ENCODE measurements around the gene DCAF17. TPM values are rescaled to one million over a fixed set of nuclear protein-coding genes. Genes with fewer than 3 reads are reported as not detected.
A peak's percentile ranks its signal among the peaks of the same experiment; 100 is the strongest.

Gene DCAF17
- total and polyA plus RNA-seq, 7 donors = 1.8 to 27.5 (median 19.1) TPM

DNA sequence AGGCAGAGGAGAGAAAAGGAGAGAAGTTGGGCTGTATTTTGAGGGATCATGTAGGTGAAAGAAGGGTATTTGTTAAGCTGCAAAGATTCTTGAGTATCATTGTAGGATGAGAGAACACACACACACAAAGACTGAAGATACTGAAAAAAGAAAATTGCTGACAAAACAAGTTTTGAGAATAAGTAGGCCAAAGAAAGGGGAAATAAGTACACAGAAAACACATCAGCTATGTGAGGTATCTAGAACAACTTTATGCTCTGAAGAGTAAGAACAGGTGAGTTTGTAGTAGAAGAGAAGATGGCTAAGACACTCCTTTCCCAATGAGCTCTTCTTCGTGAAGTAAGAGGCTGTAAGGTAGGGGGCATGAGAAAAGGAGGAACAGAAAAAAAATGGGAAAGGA lies 28.5 kb upstream of the DCAF17 start:
- Histone ChIP-seq H3K4me1 (peaks cover 0 to 14% (median 11%) of the 10 kb centered on the region in 4 donors), H3K9me3 (no peaks in the 10 kb centered on the region), H3K27me3 (no peaks in the 10 kb centered on the region), H3K4me3 (no peak overlapping the region), H3K27ac (no peak overlapping the region), H3K36me3 (no peaks in the 10 kb centered on the region)
- TF ChIP-seq, protein P1, sequence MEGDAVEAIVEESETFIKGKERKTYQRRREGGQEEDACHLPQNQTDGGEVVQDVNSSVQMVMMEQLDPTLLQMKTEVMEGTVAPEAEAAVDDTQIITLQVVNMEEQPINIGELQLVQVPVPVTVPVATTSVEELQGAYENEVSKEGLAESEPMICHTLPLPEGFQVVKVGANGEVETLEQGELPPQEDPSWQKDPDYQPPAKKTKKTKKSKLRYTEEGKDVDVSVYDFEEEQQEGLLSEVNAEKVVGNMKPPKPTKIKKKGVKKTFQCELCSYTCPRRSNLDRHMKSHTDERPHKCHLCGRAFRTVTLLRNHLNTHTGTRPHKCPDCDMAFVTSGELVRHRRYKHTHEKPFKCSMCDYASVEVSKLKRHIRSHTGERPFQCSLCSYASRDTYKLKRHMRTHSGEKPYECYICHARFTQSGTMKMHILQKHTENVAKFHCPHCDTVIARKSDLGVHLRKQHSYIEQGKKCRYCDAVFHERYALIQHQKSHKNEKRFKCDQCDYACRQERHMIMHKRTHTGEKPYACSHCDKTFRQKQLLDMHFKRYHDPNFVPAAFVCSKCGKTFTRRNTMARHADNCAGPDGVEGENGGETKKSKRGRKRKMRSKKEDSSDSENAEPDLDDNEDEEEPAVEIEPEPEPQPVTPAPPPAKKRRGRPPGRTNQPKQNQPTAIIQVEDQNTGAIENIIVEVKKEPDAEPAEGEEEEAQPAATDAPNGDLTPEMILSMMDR (IDR thresholded peaks at IDR 0.05) = no peak
- TF ChIP-seq EP300 (IDR thresholded peaks at IDR 0.05) (no peak), POLR2AphosphoS5 (IDR thresholded peaks at IDR 0.05) (no peak), POLR2A (IDR thresholded peaks at IDR 0.05) (no peak)
- WGBS, 2 donors = 86 to 92% methylated on average over 1 of the region's 1 CpG
- intact Hi-C loops (cut with DNase I) = no loop called here
- no peak for DNase-seq

DNA sequence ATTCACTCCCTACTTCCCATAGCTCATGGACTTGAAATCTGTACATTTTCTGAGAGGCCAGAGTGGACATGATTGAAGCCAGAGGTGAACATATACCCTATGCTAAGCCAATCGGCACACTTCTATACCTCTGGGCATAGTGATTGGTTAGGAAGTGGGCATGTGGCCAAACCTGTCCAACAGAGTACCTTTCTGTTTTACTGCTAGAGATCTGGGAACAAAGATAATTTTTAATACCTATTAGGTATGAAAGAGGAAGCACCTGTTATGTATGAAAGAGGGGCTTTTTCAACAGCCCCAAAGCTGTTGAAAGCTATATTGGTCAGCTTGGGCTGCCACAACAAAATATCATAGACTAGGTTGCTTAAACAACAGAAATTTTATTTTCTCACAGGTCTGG lies 28.0 kb upstream of the DCAF17 start:
- Histone ChIP-seq H3K9me3 (no peaks in the 10 kb centered on the region), H3K4me3 (no peak overlapping the region), H3K4me1 (peaks cover 0 to 19% (median 14%) of the 10 kb centered on the region in 4 donors), H3K27ac (no peak overlapping the region), H3K36me3 (no peaks in the 10 kb centered on the region), H3K27me3 (no peaks in the 10 kb centered on the region)
- 67 to 85% methylated on average over 1 of the region's 1 CpG for WGBS, 2 donors
- no peak for DNase-seq
- intact Hi-C loops (cut with DNase I) = no loop called here
- TF ChIP-seq, protein P1 (IDR thresholded peaks at IDR 0.05) = no peak
- TF ChIP-seq POLR2AphosphoS5 (IDR thresholded peaks at IDR 0.05) (no peak), POLR2A (IDR thresholded peaks at IDR 0.05) (no peak), EP300 (IDR thresholded peaks at IDR 0.05) (no peak)

DNA sequence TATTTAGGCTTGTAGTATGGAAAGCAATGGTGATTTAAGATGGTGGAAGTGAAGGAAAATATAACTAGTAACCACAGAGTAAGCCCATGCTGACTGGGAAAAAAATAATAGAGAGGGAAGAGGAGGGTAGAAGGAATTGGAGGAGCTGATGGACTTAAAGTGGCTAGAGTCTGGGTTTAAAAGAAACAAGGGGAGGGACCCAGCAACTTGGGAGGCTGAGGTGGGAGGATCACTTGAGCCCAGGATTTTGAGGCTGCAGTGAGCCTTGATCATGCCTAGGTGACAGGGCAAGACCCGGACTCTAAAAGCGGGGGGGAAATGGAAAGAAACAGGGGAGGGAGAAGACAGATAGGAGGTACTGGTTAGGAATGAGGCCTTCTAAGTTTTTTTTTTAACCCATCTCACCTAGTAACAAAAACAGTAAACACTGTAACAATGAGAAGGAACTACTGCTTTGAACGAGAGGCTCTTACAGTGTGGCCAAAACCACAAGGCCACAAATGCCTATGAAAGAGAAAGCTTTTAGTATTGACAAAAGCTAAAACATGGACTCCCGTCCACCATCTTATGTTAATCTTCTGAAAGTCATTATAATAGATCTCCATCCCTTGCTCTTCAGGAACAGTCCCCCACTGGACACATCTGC lies 26.9 kb upstream of the DCAF17 start:
- 81 to 89% methylated on average over 4 of the region's 4 CpGs for WGBS, 2 donors
- peaks cover 0 to 30% (median 19%) of the 10 kb centered on the region in 4 donors for H3K4me1 ChIP-seq
- no peak overlapping the region for H3K4me3 ChIP-seq
- DNase-seq = no peak
- no peak overlapping the region for H3K27ac ChIP-seq
- H3K27me3 ChIP-seq = no peaks in the 10 kb centered on the region
- no peaks in the 10 kb centered on the region for H3K9me3 ChIP-seq
- no peaks in the 10 kb centered on the region for H3K36me3 ChIP-seq
- intact Hi-C loops (cut with DNase I) = no loop called here
- TF ChIP-seq EP300 (IDR thresholded peaks at IDR 0.05) = no peak
- no peak for TF ChIP-seq POLR2A (IDR thresholded peaks at IDR 0.05)
- no peak for TF ChIP-seq POLR2AphosphoS5 (IDR thresholded peaks at IDR 0.05)

DNA sequence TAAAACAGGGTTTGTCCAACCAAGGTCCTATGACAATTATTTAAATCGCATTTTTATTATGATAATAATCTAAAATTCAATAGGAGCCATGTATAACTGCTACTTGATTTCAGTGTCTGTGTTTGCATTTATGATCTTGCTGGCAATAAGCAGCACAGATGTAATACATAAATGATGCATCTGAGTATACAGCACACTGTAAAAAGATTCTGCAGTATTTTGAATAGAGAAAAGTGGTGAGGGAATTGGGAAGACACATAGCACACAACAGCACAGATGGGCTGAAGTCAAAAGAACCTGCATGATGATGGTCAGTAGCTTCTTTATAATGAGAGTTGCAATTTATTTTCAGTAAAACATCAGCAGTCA lies 26.4 kb upstream of the DCAF17 start:
- intact Hi-C loops (cut with DNase I) = no loop called here
- WGBS, 2 donors = 96% methylated on average over 1 of the region's 1 CpG
- TF ChIP-seq POLR2AphosphoS5 (IDR thresholded peaks at IDR 0.05) (no peak), POLR2A (IDR thresholded peaks at IDR 0.05) (no peak), EP300 (IDR thresholded peaks at IDR 0.05) (no peak)
- TF ChIP-seq, protein P1 (IDR thresholded peaks at IDR 0.05) = no peak
- no peak overlapping the region for H3K27ac ChIP-seq
- H3K4me3 ChIP-seq = no peak overlapping the region
- H3K27me3 ChIP-seq = no peaks in the 10 kb centered on the region
- H3K4me1 ChIP-seq = peaks cover 0 to 35% (median 21%) of the 10 kb centered on the region in 4 donors
- H3K9me3 ChIP-seq = no peaks in the 10 kb centered on the region
- DNase-seq = no peak
- no peaks in the 10 kb centered on the region for H3K36me3 ChIP-seq

DNA sequence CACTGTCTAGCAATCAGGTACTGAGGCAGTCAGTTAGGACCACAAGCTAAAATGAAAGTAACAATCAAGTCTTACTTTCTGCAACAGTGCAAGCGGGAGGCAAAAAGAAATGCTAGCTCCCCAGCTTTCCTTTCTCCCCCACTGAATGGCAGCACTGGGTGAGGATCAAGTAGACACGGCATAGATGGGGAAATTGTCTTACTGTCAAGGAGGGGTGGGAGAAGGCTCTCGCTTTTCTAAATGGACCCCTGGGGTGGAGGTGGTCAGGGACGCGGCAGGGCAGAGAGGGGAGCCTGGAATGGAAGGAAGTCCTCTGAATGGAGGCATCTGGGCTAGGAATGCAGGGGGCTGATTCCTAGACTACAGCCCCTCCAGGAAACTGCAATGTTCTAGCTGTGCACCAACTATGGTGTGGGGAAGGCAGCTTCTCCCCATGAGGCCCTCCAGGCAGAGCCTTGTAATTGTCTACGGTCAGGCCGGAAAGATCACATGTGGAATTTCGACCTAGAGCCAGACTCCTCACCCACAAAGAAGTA lies 24.5 kb upstream of the DCAF17 start:
- no peak for DNase-seq
- intact Hi-C loops (cut with DNase I) = no loop called here
- Histone ChIP-seq H3K27ac (peak overlapping the region in 3 of 4 donors; percentile 10 to 65 (median 55)), H3K9me3 (no peaks in the 10 kb centered on the region), H3K36me3 (no peaks in the 10 kb centered on the region), H3K4me3 (peak overlapping the region in 2 of 4 donors; percentile 24 to 36), H3K27me3 (no peaks in the 10 kb centered on the region), H3K4me1 (peaks cover 0 to 45% (median 21%) of the 10 kb centered on the region in 4 donors)
- WGBS, 2 donors = 78 to 94% methylated on average over 8 of the region's 8 CpGs
- TF ChIP-seq POLR2A (IDR thresholded peaks at IDR 0.05) = no peak
- TF ChIP-seq, protein P1 (IDR thresholded peaks at IDR 0.05) = no peak
- TF ChIP-seq POLR2AphosphoS5 (IDR thresholded peaks at IDR 0.05) = no peak
- no peak for TF ChIP-seq EP300 (IDR thresholded peaks at IDR 0.05)

Measured in sigmoid colon (tissue), 7 donors.